ENCODE measurements around the gene CHTF18.
"Not testable (repeated sequence)": the region's sequence is repeated elsewhere in the genome, so short reads cannot be mapped to it uniquely, and the experiment has no call there.

The CHTF18 gene

DNA sequence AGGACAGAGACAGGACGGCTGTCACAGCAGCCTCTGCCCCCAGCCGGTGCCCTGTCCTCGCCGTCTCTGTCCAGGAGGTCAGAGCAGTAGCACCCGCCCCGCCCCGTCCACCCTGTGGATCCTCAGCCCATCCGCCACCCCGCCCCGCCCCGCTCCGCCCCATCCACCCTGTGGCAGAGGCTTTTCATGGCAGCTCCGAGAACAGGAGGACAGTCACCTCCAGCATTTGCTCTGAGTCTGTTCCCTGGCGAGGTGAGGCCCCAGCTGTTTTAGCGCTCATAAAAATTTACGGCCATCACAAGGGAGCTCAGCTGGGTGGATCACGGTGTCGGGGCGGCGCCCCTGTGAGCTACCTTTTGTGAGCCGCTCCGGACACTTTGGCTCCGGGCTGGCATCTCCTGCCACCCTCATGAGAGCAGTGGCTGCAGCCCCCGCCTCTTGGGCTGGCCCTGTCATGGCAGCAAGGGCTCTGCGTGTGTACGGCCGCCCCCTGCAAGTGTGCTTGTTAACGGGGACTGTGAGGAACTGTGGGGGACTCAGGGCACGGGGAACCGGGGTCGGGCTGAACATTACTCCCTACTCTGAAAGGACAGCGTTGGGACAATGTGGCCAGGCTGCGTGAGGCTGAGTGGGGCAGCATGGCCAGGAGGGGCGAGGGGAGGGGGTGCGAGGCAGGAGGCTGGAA is 44.4 kb downstream of the CHTF18 start:
- DNase-seq, result no peak

GRCh38 chr16:833411-833810 is 45.0 kb downstream of the CHTF18 start:
- no peak for DNase-seq

DNA sequence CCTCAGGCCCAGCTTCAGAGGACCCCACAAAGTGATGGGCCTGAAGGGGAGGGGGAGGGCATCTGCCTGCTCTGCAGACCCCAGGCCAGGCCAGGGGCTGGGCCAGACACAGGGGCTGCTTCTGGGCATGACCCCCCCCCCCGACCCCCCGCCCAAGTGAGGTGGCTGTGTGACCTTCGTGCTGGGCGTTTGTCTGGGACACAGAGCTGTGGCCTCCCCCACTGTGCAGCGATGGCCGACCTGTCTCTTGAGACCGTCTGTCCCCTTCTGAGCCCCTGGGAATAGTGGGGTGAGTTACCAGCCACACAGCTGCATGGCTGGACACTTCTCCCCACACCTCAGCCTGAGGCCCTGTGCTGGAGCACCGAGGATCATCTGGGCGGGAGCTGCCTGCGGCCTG is 47.0 kb downstream of the CHTF18 start:
- no peak for DNase-seq

- no peak for DNase-seq
These were observed 47.8 kb downstream of the CHTF18 start for GRCh38 chr16:836221-836620.

DNA sequence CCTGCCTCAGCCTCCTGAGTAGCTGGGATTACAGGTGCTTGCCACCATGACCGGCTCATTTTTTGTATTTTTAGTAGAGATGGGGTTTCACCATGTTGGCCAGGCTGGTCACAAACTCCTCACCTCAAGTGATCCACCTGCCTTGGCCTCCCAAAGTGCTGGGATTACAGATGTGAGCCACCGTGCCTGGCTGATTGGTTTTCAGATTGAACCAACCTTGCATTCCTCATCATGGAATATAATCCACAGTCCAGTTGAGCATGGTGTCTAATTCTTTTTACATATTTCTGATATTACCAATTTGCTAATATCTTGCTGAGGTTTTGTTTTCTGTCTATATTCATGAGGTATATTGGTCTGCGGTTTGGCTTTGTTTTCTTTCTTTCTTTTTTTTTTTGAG is 48.4 kb downstream of the CHTF18 start:
- DNase-seq, result not testable (repeated sequence)

- no peak for DNase-seq
These were observed 50.3 kb downstream of the CHTF18 start for GRCh38 chr16:838741-839140.

- DNase-seq, result no peak
These were observed 51.4 kb downstream of the CHTF18 start for GRCh38 chr16:839643-840408.

GRCh38 chr16:840561-841454 is 52.4 kb downstream of the CHTF18 start:
- DNase-seq, result no peak

- no peak for DNase-seq
These were observed 53.1 kb downstream of the CHTF18 start for GRCh38 chr16:841455-842060.

- no peak for DNase-seq
These were observed 53.6 kb downstream of the CHTF18 start for GRCh38 chr16:842061-842476.

- DNase-seq, result no peak
These were observed 54.5 kb downstream of the CHTF18 start for GRCh38 chr16:842711-843560.

DNA sequence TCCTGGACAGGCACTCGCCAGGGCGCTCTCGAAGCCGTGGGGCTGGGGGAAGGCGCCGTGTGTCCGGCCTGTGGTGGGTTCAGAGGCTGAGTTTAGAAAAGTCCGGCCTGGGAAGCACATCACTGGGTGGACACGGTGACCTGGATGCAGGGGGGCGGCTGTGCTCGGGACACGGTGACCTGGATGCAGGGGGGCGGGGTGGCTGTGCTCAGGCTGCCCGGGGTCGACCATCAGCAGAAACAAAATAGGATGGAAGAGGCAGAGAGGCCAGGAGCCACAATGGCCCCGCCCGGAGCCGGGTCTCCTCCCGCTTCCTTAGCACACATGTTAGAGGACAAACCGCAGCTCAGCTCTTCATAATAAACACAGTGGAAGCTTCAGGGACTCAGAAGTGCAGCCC is 55.4 kb downstream of the CHTF18 start:
- DNase-seq, result no peak

DNA sequence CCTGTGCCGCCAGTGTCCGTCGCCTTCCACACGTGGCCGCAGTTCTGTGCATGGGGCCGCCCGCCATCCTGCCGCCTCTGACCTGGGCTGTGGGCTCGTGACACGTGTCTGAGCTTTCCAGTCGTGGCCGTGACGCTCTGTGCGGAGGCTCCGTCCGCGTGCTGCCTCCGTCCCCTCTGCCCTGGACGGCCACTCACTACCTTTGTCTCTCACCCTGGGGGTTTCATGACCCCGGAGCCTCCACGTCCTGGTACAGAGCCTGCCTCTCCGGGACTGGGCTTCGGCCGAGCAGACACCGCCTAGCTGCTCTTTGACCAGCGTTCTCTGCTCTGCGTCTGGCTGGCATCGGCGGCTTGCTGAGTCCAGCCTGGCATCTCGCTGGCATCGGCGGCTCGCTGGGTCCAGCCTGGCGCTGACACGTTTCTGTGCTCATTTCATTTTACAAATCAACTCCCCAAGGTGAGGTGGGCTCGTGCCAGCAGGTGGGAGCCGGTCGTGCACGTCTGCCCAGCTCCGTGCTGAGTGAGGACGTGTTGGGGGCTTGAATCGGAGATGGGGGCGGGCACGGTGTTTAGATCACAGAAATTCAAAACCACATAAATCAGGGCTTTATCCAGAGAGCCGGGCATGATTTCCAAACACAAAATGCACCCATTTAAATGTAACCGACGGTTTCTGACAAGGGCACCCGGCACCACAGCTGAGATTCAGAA is 56.4 kb downstream of the CHTF18 start:
- DNase-seq, result no peak

GRCh38 chr16:845351-845745 is 56.9 kb downstream of the CHTF18 start:
- no peak for DNase-seq

GRCh38 chr16:847151-847550 is 58.7 kb downstream of the CHTF18 start:
- no peak for DNase-seq
